Neutrophil (primary cell): Measurements from ENCODE around the gene CELF4.
"Not testable (repeated sequence)": the region's sequence is repeated elsewhere in the genome, so short reads cannot be mapped to it uniquely, and the experiment has no call there.

ENCODE experiments used
- H3K27ac ChIP-seq: fragments of 200-600 bp; sonication (generic); 2 replicates; pipeline ENCODE4 v1.5.1; 2016; ENCODE audit warnings: mild to moderate bottlenecking, moderate library complexity
- H3K27me3 ChIP-seq: fragments of 200-600 bp; sonication (generic); 2 replicates; pipeline ENCODE4 v1.6.0; 2016; ENCODE audit warnings: mild to moderate bottlenecking
- H3K36me3 ChIP-seq: fragments of 200-600 bp; sonication (generic); 2 replicates; pipeline ENCODE4 v1.5.1; 2017
- H3K4me1 ChIP-seq, 2 experiments: fragments of 200-600 bp in 1 of 2; sonication (generic) in 1 of 2; 1 replicate in 1 of 2; 2 replicates in 1 of 2; pipeline versions ENCODE4 v1.5.1 to v1.6.1; 2013 to 2016; ENCODE audit warnings: low read depth in 1 of 2, low read length in 1 of 2, mild to moderate bottlenecking in 1 of 2, moderate library complexity in 1 of 2; ENCODE audit not compliant: control insufficient read depth in 1 of 2, insufficient read depth in 1 of 2
- H3K4me3 ChIP-seq, 2 experiments: fragments of 200-600 bp in 1 of 2; sonication (generic) in 1 of 2; 1 replicate in 1 of 2; 2 replicates in 1 of 2; pipeline ENCODE4 v1.5.1; 2013 to 2016; ENCODE audit warnings: low read depth in 1 of 2, low read length in 1 of 2, mild to moderate bottlenecking in 1 of 2, moderate library complexity in 1 of 2
- H3K9me3 ChIP-seq: fragments of 200-600 bp; sonication (generic); 2 replicates; pipeline ENCODE4 v1.5.1; 2016
- TF ChIP-seq, protein P1 (sequence below): fragments of 200-600 bp; sonication (generic); IDR thresholded peaks from 2 replicates; pipeline ENCODE4 v1.5.1; 2016; ENCODE audit warnings: antibody characterized with exemption

CELF4 gene

DNA sequence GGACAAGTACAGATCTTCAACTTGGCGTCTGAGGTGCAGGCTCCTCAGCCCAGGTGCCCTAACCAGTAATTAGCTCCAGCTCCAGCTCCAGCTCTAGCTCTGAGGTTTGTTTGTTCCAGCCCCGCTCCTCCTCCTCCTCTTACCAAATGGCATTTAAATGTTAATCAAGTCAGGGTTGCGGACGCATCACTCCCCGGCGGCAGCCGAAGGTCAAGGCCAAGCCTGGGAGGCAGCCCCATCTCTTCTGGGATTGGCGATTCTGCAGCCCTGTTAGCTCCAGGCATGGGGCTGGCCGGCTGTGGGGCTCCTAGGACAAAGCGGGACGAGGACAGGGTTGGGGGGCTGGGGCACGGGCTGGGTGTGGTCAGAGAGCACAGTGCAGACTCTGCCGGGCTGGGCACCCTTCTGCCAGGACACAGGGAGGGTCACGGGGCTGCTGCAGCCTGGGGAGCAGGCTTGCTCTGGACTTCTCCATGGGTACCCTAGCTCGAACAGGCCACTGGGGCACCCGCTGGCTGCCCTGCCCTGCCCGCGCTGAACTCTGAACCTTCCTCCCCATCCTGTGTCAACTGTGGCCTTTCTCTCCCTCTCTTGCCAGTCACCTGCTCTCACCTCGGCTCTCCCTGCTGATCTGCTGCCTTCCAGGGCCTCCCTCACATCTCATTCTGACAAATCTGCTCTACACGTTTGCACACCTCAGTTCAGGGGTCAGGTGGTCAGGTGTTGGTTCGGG lies 203.3 kb downstream of the CELF4 start:
- Histone ChIP-seq H3K27me3 (peaks cover 40% of the 10 kb centered on the region), H3K4me1 (no peaks in the 10 kb centered on the region), H3K27ac (no peak overlapping the region), H3K4me3 (no peak overlapping the region), H3K9me3 (no peaks in the 10 kb centered on the region), H3K36me3 (no peaks in the 10 kb centered on the region)
- TF ChIP-seq, protein P1, sequence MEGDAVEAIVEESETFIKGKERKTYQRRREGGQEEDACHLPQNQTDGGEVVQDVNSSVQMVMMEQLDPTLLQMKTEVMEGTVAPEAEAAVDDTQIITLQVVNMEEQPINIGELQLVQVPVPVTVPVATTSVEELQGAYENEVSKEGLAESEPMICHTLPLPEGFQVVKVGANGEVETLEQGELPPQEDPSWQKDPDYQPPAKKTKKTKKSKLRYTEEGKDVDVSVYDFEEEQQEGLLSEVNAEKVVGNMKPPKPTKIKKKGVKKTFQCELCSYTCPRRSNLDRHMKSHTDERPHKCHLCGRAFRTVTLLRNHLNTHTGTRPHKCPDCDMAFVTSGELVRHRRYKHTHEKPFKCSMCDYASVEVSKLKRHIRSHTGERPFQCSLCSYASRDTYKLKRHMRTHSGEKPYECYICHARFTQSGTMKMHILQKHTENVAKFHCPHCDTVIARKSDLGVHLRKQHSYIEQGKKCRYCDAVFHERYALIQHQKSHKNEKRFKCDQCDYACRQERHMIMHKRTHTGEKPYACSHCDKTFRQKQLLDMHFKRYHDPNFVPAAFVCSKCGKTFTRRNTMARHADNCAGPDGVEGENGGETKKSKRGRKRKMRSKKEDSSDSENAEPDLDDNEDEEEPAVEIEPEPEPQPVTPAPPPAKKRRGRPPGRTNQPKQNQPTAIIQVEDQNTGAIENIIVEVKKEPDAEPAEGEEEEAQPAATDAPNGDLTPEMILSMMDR = no peak

DNA sequence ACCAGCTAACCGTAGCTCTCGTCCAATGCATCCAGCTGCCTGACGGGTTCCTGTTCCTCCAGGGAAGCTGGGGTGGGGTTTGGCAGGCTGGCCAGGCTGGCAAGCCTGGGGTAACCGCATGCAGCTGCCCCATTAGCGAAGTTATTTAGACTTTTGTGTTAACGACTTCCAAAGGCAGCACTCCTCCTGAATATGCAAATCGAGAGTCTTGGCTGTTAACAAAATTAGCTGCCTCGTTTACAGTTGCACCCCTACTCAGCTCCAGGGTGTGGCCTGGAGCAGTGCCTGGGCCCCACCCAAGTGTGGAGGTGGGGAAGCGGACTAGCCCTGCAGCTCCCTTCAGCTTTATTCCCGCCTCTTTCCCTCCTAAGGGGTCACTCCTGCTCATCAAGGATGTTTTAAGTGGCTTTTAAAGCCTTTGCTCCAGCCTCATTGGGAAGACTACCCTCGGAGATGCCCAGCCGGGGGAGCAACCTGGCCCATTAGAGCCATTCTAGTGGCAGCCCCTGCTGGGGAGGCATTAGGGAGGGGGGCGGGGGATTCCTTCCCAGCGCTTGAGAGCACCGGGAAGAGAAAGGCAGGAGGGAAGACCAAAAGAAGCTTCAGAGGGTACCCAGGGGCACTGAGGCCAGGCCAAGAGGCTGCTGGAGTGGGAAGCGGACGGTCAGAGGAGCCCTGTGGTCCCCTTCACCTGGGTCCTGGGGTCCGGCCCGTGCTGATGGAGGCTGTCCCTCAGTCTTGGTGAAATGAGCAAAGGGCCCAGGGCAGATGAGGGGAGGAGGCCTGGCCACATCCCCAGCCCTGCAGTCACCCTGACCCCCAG lies 204.1 kb downstream of the CELF4 start:
- Histone ChIP-seq H3K9me3 (no peaks in the 10 kb centered on the region), H3K27me3 (peaks cover 40% of the 10 kb centered on the region), H3K4me1 (no peaks in the 10 kb centered on the region), H3K36me3 (no peaks in the 10 kb centered on the region), H3K4me3 (no peak overlapping the region), H3K27ac (no peak overlapping the region)
- TF ChIP-seq, protein P1 = no peak

DNA sequence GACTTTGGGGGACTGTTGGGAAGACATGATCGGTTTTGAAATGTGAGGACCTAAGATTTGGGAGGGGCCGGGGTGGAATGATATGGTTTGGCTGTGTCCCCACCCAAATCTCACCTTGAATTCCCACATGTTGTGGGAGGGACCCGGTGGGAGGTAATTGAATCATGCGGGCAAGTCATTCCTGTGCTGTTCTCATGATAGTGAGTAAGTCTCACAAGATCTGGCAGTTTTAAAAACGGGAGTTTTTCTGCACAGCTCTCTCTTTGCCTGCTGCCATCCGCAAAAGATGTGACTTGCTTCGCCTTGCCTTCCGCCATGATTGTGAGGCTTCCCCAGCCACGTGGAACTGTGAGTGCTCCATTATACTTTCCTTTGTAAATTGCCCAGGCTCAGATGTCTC lies 207.5 kb downstream of the CELF4 start:
- H3K27ac ChIP-seq, H3K9me3 ChIP-seq, H3K36me3 ChIP-seq, H3K4me1 ChIP-seq, H3K4me3 ChIP-seq: not testable (repeated sequence)
- H3K27me3 ChIP-seq = peaks cover 33% of the 10 kb centered on the region

DNA sequence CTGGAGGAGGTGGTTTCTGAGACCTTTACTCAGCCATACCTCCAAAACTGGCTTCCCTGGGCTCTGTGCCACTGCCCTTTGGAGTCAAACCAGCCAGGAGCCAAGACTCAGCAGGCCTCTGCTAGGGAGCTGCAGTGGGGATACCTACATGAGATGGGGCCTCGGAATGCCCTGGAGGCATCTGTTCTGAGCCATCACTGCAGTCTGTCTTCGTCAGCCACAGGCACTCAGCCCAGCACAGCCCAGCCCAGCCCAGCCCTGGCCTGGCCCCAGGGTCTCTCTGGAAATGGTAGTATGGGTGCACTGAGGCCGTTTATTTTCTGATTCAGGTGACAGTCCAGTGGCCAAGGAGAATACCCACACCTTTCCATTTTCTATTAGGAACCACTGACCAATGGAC lies 209.8 kb downstream of the CELF4 start:
- H3K27me3 ChIP-seq = peaks cover 10% of the 10 kb centered on the region
- H3K27ac ChIP-seq = no peak overlapping the region
- no peaks in the 10 kb centered on the region for H3K9me3 ChIP-seq
- TF ChIP-seq, protein P1 = no peak
- no peak overlapping the region for H3K4me3 ChIP-seq
- H3K36me3 ChIP-seq = no peaks in the 10 kb centered on the region
- no peaks in the 10 kb centered on the region for H3K4me1 ChIP-seq

DNA sequence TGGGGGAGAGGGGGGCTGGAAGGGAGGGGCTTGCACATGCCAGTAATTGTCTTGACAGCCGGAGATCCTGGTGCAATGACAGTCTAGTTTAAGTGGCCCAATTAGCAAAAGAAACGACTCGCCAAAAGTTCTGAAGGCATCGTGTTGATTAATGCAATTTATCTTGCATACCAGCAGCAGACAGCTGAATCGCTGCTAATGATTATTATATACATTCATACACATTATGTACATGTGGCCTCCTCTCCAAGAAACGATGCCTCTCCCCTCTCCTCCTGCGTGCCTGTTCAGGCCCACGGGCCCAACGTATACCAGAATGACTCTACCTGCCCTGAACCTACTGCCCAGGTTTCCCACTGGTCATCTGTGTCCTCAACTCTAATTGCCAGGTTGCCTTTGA lies 214.5 kb downstream of the CELF4 start:
- no peaks in the 10 kb centered on the region for H3K27me3 ChIP-seq
- H3K4me1 ChIP-seq = no peaks in the 10 kb centered on the region
- TF ChIP-seq, protein P1 = no peak
- H3K9me3 ChIP-seq = no peaks in the 10 kb centered on the region
- H3K27ac ChIP-seq = no peak overlapping the region
- no peak overlapping the region for H3K4me3 ChIP-seq
- H3K36me3 ChIP-seq = no peaks in the 10 kb centered on the region

DNA sequence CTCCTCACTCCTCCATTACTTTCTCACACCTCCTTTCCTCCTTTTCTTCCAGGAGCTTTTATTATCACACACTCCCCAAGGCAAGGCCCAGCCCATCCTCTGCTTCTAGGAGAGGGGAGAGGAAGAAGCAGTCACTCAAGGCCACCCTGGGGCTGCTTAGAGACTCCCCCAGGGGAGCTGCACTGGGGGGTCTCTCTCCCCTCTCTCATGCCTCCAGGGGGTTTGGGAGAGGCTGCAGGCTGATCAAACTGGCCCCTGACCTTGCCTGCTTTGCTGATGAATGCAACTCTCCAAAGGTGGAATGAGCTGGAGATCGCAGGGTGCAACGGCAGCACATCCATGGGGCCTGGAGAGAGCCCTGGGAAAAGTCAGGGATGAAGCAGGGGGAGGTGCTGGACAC lies 216.9 kb downstream of the CELF4 start:
- peaks cover 2% of the 10 kb centered on the region for H3K27me3 ChIP-seq
- H3K27ac ChIP-seq = no peak overlapping the region
- no peak overlapping the region for H3K4me3 ChIP-seq
- TF ChIP-seq, protein P1 = no peak
- no peaks in the 10 kb centered on the region for H3K4me1 ChIP-seq
- H3K36me3 ChIP-seq = no peaks in the 10 kb centered on the region
- H3K9me3 ChIP-seq = no peaks in the 10 kb centered on the region
